Endothelial cell (in vitro differentiated cells): ENCODE results near the gene ROBO2. TPM values are rescaled to one million over a fixed set of nuclear protein-coding genes. Genes with fewer than 3 reads are reported as not detected.

Experiments
- DNase-seq: peaks from one replicate; pipeline ENCODE4 v3.0.0; 2021; ENCODE audit warnings: low spot score
- H3K27ac Mint-ChIP-seq: one replicate; pipeline ENCODE4 v1.8.0; 2021; ENCODE audit warnings: mixed read lengths, inconsistent platforms; ENCODE audit not compliant: unreplicated experiment
- H3K27me3 Mint-ChIP-seq: one replicate; pipeline ENCODE4 v1.8.0; 2021; ENCODE audit warnings: mild to moderate bottlenecking, moderate library complexity, mixed read lengths, inconsistent platforms; ENCODE audit not compliant: unreplicated experiment
- H3K36me3 Mint-ChIP-seq: one replicate; pipeline ENCODE4 v1.8.0; 2021; ENCODE audit warnings: mild to moderate bottlenecking, low read depth, mixed read lengths, inconsistent platforms; ENCODE audit not compliant: unreplicated experiment
- H3K4me1 Mint-ChIP-seq: one replicate; pipeline ENCODE4 v1.8.0; 2021; ENCODE audit warnings: mild to moderate bottlenecking, mixed read lengths, inconsistent platforms; ENCODE audit not compliant: unreplicated experiment
- H3K4me3 Mint-ChIP-seq: one replicate; pipeline ENCODE4 v1.8.0; 2021; ENCODE audit warnings: mild to moderate bottlenecking, mixed read lengths, inconsistent platforms; ENCODE audit not compliant: unreplicated experiment
- H3K9me3 Mint-ChIP-seq: one replicate; pipeline ENCODE4 v1.8.0; 2021; ENCODE audit warnings: mixed read lengths, inconsistent platforms; ENCODE audit not compliant: unreplicated experiment
- CTCF ChIP-seq: fragments of 200-600 bp; sonication (generic); IDR thresholded peaks from one replicate; pipeline ENCODE4 v1.5.0; 2021; ENCODE audit warnings: antibody characterized with exemption; ENCODE audit not compliant: unreplicated experiment
- total RNA-seq: library from RNA; stranded (reverse); fragmentation: NEBNext Ultra II Directional; extraction: Animal tissue kit (Norgen Biotek cat#: 25700); gene quantifications from one replicate; pipeline ENCODE4 v1.2.1, GENCODE V29; 2021; ENCODE audit not compliant: unreplicated experiment

The ROBO2 gene
- total RNA-seq, 1 donor from 2014 or later = 2.5 TPM

- Mint-ChIP-seq H3K36me3 (no peaks in the 10 kb centered on the region), H3K27me3 (no peaks in the 10 kb centered on the region), H3K4me3 (no peak overlapping the region), H3K9me3 (no peaks in the 10 kb centered on the region), H3K4me1 (no peaks in the 10 kb centered on the region), H3K27ac (no peak overlapping the region)
- no peak for DNase-seq
- TF ChIP-seq CTCF = no peak
These were observed 333.7 kb downstream of the ROBO2 start for GRCh38 chr3:77373619-77374018.

- no peaks in the 10 kb centered on the region for H3K36me3 Mint-ChIP-seq
- H3K27me3 Mint-ChIP-seq = peaks cover 2% of the 10 kb centered on the region
- TF ChIP-seq CTCF = no peak
- no peaks in the 10 kb centered on the region for H3K9me3 Mint-ChIP-seq
- no peak for DNase-seq
- H3K4me1 Mint-ChIP-seq = peaks cover 2% of the 10 kb centered on the region
- no peak overlapping the region for H3K4me3 Mint-ChIP-seq
- H3K27ac Mint-ChIP-seq = no peak overlapping the region
These were observed 336.6 kb downstream of the ROBO2 start for GRCh38 chr3:77376511-77376910.

GRCh38 chr3:77377717-77378116 lies 337.8 kb downstream of the ROBO2 start:
- no peaks in the 10 kb centered on the region for H3K36me3 Mint-ChIP-seq
- no peak overlapping the region for H3K4me3 Mint-ChIP-seq
- no peak overlapping the region for H3K27ac Mint-ChIP-seq
- H3K27me3 Mint-ChIP-seq = peaks cover 2% of the 10 kb centered on the region
- no peaks in the 10 kb centered on the region for H3K9me3 Mint-ChIP-seq
- no peak for TF ChIP-seq CTCF
- H3K4me1 Mint-ChIP-seq = peaks cover 5% of the 10 kb centered on the region
- no peak for DNase-seq

- no peak for TF ChIP-seq CTCF
- DNase-seq = no peak
- H3K27me3 Mint-ChIP-seq = peaks cover 2% of the 10 kb centered on the region
- no peaks in the 10 kb centered on the region for H3K9me3 Mint-ChIP-seq
- H3K4me1 Mint-ChIP-seq = peaks cover 5% of the 10 kb centered on the region
- H3K4me3 Mint-ChIP-seq = no peak overlapping the region
- no peak overlapping the region for H3K27ac Mint-ChIP-seq
- no peaks in the 10 kb centered on the region for H3K36me3 Mint-ChIP-seq
These were observed 340.2 kb downstream of the ROBO2 start for GRCh38 chr3:77380136-77380535.

GRCh38 chr3:77381431-77381830 lies 341.5 kb downstream of the ROBO2 start:
- Mint-ChIP-seq H3K9me3 (no peaks in the 10 kb centered on the region), H3K4me3 (no peak overlapping the region), H3K27ac (no peak overlapping the region), H3K4me1 (peaks cover 7% of the 10 kb centered on the region), H3K27me3 (peaks cover 2% of the 10 kb centered on the region), H3K36me3 (no peaks in the 10 kb centered on the region)
- no peak for DNase-seq
- no peak for TF ChIP-seq CTCF
